Esophagus muscularis mucosa (tissue), 4 donors: ENCODE results near the gene DSCAML1.

Experiments
- EP300 ChIP-seq: sonication (generic); formaldehyde crosslinking; IDR thresholded peaks from one replicate; pipeline ENCODE4 v1.6.1; 2017; ENCODE audit warnings: antibody characterized with exemption
- POLR2AphosphoS5 ChIP-seq, 2 donors: sonication (generic); formaldehyde crosslinking; IDR thresholded peaks; one replicate each; pipeline ENCODE4 v1.6.1; 2017; ENCODE audit warnings: antibody characterized with exemption in 2 of 2
- TF ChIP-seq, protein P1 (sequence below), 3 experiments: fragments of 200-600 bp in 2 of 3; fragments of 450-650 bp in 1 of 3; sonication (generic) in 2 of 3; IDR thresholded peaks; one replicate each; pipeline ENCODE4 v1.5.1; 2017 to 2019; ENCODE audit warnings: antibody characterized with exemption in 3 of 3, mild to moderate bottlenecking in 2 of 3, moderate library complexity in 1 of 3

- TF ChIP-seq EP300 (no peak), POLR2AphosphoS5 (IDR thresholded peaks at IDR 0.05) (no peak)
- TF ChIP-seq, protein P1, sequence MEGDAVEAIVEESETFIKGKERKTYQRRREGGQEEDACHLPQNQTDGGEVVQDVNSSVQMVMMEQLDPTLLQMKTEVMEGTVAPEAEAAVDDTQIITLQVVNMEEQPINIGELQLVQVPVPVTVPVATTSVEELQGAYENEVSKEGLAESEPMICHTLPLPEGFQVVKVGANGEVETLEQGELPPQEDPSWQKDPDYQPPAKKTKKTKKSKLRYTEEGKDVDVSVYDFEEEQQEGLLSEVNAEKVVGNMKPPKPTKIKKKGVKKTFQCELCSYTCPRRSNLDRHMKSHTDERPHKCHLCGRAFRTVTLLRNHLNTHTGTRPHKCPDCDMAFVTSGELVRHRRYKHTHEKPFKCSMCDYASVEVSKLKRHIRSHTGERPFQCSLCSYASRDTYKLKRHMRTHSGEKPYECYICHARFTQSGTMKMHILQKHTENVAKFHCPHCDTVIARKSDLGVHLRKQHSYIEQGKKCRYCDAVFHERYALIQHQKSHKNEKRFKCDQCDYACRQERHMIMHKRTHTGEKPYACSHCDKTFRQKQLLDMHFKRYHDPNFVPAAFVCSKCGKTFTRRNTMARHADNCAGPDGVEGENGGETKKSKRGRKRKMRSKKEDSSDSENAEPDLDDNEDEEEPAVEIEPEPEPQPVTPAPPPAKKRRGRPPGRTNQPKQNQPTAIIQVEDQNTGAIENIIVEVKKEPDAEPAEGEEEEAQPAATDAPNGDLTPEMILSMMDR (IDR thresholded peaks at IDR 0.05), result no peak
These were observed 306.1 kb downstream of the DSCAML1 start for GRCh38 chr11:117490911-117491310.
